ENCODE data around the gene RFC2.

DNA sequence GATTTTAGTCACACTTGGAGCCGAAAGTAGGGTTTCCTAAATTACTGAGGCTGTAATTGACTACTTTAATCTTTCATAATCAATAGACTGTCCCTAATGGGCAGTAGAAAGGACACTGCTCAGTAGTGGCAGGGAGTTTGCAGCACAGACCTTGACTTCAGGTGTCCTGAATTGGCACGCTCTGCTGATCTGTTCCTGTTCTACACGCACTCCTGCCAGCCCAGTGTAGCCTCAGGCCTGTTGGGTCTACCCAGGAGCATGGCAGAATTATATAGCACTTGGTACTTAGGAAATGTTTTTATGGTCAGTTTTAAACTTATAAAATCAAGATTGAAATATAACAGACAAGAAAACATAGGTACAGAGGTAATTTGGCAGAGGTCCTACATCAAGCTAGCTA is 71.1 kb downstream of the RFC2 start:
- TF ChIP-seq ZNF274 (IDR thresholded peaks at IDR 0.05; ENCODE audit: low read depth, low read length) (no peak), POLR2A (IDR thresholded peaks at IDR 0.05; ENCODE audit: borderline replicate concordance, extremely low read depth, insufficient read depth, insufficient read length) (no peak), CTCF (IDR thresholded peaks at IDR 0.05 in 2 of 3, conservative IDR thresholded peaks at IDR 0.05 in 1 of 3; ENCODE audit: borderline replicate concordance in 1 of 3, insufficient read depth in 1 of 3, low read depth in 2 of 3, low read length in 2 of 3) (no peak), CEBPB (IDR thresholded peaks at IDR 0.05; ENCODE audit: low read depth) (no peak), POLR2AphosphoS5 (IDR thresholded peaks at IDR 0.05; ENCODE audit: low read depth, low read length) (no peak), SP1 (IDR thresholded peaks at IDR 0.05; ENCODE audit: low read depth) (no peak), FOSL1 (IDR thresholded peaks at IDR 0.05; ENCODE audit: low read depth) (no peak), RAD21 (IDR thresholded peaks at IDR 0.05; ENCODE audit: low read depth) (no peak), SIN3A (IDR thresholded peaks at IDR 0.05; ENCODE audit: low read depth) (no peak)
- TF ChIP-seq, protein P1, sequence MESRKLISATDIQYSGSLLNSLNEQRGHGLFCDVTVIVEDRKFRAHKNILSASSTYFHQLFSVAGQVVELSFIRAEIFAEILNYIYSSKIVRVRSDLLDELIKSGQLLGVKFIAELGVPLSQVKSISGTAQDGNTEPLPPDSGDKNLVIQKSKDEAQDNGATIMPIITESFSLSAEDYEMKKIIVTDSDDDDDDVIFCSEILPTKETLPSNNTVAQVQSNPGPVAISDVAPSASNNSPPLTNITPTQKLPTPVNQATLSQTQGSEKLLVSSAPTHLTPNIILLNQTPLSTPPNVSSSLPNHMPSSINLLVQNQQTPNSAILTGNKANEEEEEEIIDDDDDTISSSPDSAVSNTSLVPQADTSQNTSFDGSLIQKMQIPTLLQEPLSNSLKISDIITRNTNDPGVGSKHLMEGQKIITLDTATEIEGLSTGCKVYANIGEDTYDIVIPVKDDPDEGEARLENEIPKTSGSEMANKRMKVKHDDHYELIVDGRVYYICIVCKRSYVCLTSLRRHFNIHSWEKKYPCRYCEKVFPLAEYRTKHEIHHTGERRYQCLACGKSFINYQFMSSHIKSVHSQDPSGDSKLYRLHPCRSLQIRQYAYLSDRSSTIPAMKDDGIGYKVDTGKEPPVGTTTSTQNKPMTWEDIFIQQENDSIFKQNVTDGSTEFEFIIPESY (IDR thresholded peaks at IDR 0.05; ENCODE audit: extremely low read depth, insufficient replicate concordance, low read length) = no peak
